Posterior vena cava (tissue), 2 donors: Measurements from ENCODE around the gene GIMAP7. TPM values are rescaled to one million over a fixed set of nuclear protein-coding genes. Genes with fewer than 3 reads are reported as not detected.

ENCODE experiments used
- DNase-seq: peaks from one replicate; pipeline ENCODE4 v3.0.0-alpha.2; 2020; ENCODE audit warnings: low spot score
- intact Hi-C, 2 donors: fragments of 100-400 bp; cut with DNase I; formaldehyde crosslinking; loops; one replicate each; pipeline versions ENCODE4 v1.14.1 to v1.14.2; 2022 to 2023
- total RNA-seq, 2 donors: library from RNA; stranded (reverse); fragmentation: NEBNext Ultra II Directional; extraction: Animal tissue kit (Norgen Biotek cat#: 25700); gene quantifications; one replicate each; pipeline ENCODE4 v1.2.1, GENCODE V29; 2021
- donor health status: DM: yes; HTN: yes; CAD: no.
- donor health status: DM: yes; HTN: yes; CAD: no.

The GIMAP7 gene
- total RNA-seq, 2 donors from 2014 or later, result 23.5 to 23.8 TPM

- intact Hi-C loops, result no loop called here
- DNase-seq, result no peak
Measured at GRCh38 chr7:150566572-150566971, 51.9 kb downstream of the GIMAP7 start.

DNA sequence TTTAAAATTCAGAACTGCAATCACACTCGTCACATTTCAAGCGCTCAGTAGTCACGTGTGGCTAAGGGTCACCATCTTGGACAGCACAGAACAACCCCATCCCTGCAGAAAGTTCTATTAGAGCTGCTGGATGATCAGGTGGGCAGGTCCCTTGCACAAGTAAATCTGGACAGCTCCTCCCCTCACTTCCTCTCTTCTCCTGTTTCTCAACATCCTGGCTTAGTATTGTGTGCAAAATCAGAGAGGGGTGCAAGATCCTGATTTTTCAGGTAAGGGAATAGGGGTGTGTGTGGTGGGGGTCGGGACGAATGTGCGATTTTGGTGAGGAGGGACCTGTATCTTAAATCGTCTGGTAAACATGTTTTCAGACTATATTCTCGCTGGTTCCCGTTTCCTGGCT is 52.5 kb downstream of the GIMAP7 start, which contains the start of gene GIMAP4:
Gene GIMAP4, plus strand, starts transcription at position 222 of the 400 bp plus-strand sequence. CDS start 2,512 bp downstream, outside the sequence.
- intact Hi-C loops, result no loop called here
- DNase-seq, result no peak

- intact Hi-C loops, result no loop called here
- no peak for DNase-seq
Measured at GRCh38 chr7:150567871-150568301, 53.2 kb downstream of the GIMAP7 start.

GRCh38 chr7:150568714-150569113 is 54.0 kb downstream of the GIMAP7 start:
- intact Hi-C loops, result no loop called here
- DNase-seq, result no peak

- intact Hi-C loops, result no loop called here
- DNase-seq, result no peak
Measured at GRCh38 chr7:150569245-150569955, 54.7 kb downstream of the GIMAP7 start.

Other genes starting within 250 kb of the GIMAP7 start
- gene LRRC61, start 191.5 kb upstream of the GIMAP7 start, total RNA-seq, result 1 to 10 TPM; 2.2 to 2.6 TPM
- 1 to 10 TPM in 1 of 2 donors, under 1 TPM in 1; 1.00 to 1.7 TPM for gene ACTR3C, start 191.3 kb upstream of the GIMAP7 start, total RNA-seq
- 100 to 1,000 TPM; 123 to 153 TPM for gene RARRES2, start 173.2 kb upstream of the GIMAP7 start, total RNA-seq
- gene REPIN1, start 146.1 kb upstream of the GIMAP7 start, total RNA-seq, result 10 to 100 TPM; 48.9 to 50.5 TPM
- 1 to 10 TPM; 4.6 to 5.0 TPM for gene ZNF775, start 135.5 kb upstream of the GIMAP7 start, total RNA-seq
- 10 to 100 TPM; 12.9 to 15.4 TPM for gene GIMAP8, start 64.2 kb upstream of the GIMAP7 start, total RNA-seq
- gene GIMAP4, start 52.5 kb downstream of the GIMAP7 start, total RNA-seq, result 10 to 100 TPM; 30.1 to 40.4 TPM
- gene GIMAP6, start 117.5 kb downstream of the GIMAP7 start, total RNA-seq, result 10 to 100 TPM; 24.5 to 33.3 TPM
- gene GIMAP2, start 170.8 kb downstream of the GIMAP7 start, total RNA-seq, result 10 to 100 TPM in 1 of 2 donors, 1 to 10 TPM in 1; 8.3 to 12.2 TPM
- 1 to 10 TPM; 3.3 to 5.4 TPM for gene GIMAP1, start 201.7 kb downstream of the GIMAP7 start, total RNA-seq
- gene GIMAP5, start 222.5 kb downstream of the GIMAP7 start, total RNA-seq, result 10 to 100 TPM; 13.8 to 17.4 TPM